KMS-11 (cell line): ENCODE measurements around the gene OAS1.

Experiments used
- H2AFZ ChIP-seq: fragments of 200-600 bp; sonication (generic); 2 replicates; pipeline ENCODE4 v1.6.1; 2016; ENCODE audit warnings: antibody characterized with exemption, mixed run types, low read depth
- H3K27ac ChIP-seq: fragments of 200-600 bp; sonication (generic); 2 replicates; pipeline ENCODE4 v1.6.1; 2016; ENCODE audit warnings: mild to moderate bottlenecking, mixed run types
- H3K27me3 ChIP-seq: fragments of 200-600 bp; sonication (generic); 2 replicates; pipeline ENCODE4 v1.6.1; 2017; ENCODE audit warnings: mild to moderate bottlenecking, low read depth, mixed run types, moderate library complexity; ENCODE audit not compliant: insufficient read depth
- H3K36me3 ChIP-seq: fragments of 200-600 bp; sonication (generic); 2 replicates; pipeline ENCODE4 v1.6.1; 2017; ENCODE audit warnings: mild to moderate bottlenecking, mixed run types; ENCODE audit not compliant: insufficient read depth
- H3K4me1 ChIP-seq: fragments of 200-600 bp; sonication (generic); 2 replicates; pipeline ENCODE4 v1.6.1; 2016; ENCODE audit warnings: mild to moderate bottlenecking, low read depth, mixed run types; ENCODE audit not compliant: poor library complexity, severe bottlenecking
- H3K4me2 ChIP-seq: fragments of 200-600 bp; sonication (generic); 2 replicates; pipeline ENCODE4 v1.7.0; 2016; ENCODE audit warnings: mild to moderate bottlenecking, mixed run types
- H3K4me3 ChIP-seq: fragments of 200-600 bp; sonication (generic); IDR thresholded peaks from 2 replicates; pipeline ENCODE4 v1.6.1; 2017; ENCODE audit warnings: low read depth, low read length, mixed read lengths; ENCODE audit not compliant: insufficient read depth
- H3K79me2 ChIP-seq: fragments of 200-600 bp; sonication (generic); 2 replicates; pipeline ENCODE4 v1.6.1; 2016; ENCODE audit warnings: low read depth, mixed run types; ENCODE audit not compliant: insufficient read depth
- H3K9ac ChIP-seq: fragments of 200-600 bp; sonication (generic); 2 replicates; pipeline ENCODE4 v1.6.1; 2016; ENCODE audit warnings: mild to moderate bottlenecking, mixed run types
- H4K20me1 ChIP-seq: fragments of 200-600 bp; sonication (generic); 2 replicates; pipeline ENCODE4 v1.6.1; 2016; ENCODE audit warnings: mild to moderate bottlenecking, mixed run types; ENCODE audit not compliant: insufficient read depth
- TF ChIP-seq, protein P1 (sequence below): fragments of 200-600 bp; sonication (generic); conservative IDR thresholded peaks from 2 replicates; pipeline ENCODE4 v1.6.1; 2017; ENCODE audit warnings: low read depth, mild to moderate bottlenecking, antibody characterized with exemption, low read length, moderate library complexity, mixed read lengths

OAS1 gene

DNA sequence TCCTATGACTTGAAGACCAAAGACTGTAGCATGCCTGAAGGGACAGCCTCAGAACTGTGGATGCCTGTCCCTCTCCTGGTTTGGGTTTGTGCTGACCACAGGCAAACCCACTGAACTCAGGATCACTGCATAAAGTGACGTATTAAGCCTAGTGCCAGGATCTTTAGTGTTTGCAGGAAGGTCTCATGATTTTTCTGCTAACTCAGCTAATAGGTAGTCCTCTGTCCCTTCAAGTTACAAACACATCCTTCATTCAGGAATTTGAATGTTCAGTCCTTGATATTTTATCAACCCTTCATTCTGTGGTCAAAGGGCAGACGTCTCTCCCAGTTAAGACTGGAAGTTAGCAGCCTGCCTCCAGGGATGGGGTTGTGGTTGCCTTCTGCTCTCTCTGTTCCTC lies 21.2 kb downstream of the OAS1 start:
- Histone ChIP-seq H3K27me3 (no peaks in the 10 kb centered on the region), H4K20me1 (no peaks in the 10 kb centered on the region), H3K27ac (no peak overlapping the region), H3K4me1 (no peaks in the 10 kb centered on the region), H3K4me2 (no peak overlapping the region), H2AFZ (no peak overlapping the region), H3K9ac (no peak overlapping the region), H3K4me3 (no peak overlapping the region), H3K36me3 (no peaks in the 10 kb centered on the region), H3K79me2 (no peaks in the 10 kb centered on the region)
- TF ChIP-seq, protein P1, sequence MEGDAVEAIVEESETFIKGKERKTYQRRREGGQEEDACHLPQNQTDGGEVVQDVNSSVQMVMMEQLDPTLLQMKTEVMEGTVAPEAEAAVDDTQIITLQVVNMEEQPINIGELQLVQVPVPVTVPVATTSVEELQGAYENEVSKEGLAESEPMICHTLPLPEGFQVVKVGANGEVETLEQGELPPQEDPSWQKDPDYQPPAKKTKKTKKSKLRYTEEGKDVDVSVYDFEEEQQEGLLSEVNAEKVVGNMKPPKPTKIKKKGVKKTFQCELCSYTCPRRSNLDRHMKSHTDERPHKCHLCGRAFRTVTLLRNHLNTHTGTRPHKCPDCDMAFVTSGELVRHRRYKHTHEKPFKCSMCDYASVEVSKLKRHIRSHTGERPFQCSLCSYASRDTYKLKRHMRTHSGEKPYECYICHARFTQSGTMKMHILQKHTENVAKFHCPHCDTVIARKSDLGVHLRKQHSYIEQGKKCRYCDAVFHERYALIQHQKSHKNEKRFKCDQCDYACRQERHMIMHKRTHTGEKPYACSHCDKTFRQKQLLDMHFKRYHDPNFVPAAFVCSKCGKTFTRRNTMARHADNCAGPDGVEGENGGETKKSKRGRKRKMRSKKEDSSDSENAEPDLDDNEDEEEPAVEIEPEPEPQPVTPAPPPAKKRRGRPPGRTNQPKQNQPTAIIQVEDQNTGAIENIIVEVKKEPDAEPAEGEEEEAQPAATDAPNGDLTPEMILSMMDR, result no peak

DNA sequence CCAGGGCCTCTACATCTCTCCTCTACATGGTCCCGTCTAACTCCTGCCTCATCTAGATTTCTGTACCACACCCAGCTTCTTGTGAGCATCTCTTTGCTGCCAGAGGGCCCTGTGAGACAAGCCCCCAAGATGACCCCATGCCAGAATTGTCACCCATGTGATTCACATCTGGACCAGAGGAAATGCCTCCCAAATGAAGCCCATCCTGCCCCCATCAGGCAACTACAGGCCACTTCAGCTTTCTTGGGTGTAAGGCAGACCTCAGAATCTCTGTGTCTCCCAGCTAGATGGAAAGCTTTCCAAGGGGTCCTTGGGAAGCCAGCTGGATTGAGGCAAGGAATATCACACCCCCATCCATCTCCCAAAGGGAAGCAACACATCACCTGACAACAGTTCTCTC lies 22.2 kb downstream of the OAS1 start:
- Histone ChIP-seq H4K20me1 (no peaks in the 10 kb centered on the region), H3K9ac (no peak overlapping the region), H3K27me3 (no peaks in the 10 kb centered on the region), H3K4me1 (no peaks in the 10 kb centered on the region), H2AFZ (no peak overlapping the region), H3K36me3 (no peaks in the 10 kb centered on the region), H3K4me2 (no peak overlapping the region), H3K79me2 (no peaks in the 10 kb centered on the region), H3K4me3 (no peak overlapping the region), H3K27ac (no peak overlapping the region)
- TF ChIP-seq, protein P1, result no peak

DNA sequence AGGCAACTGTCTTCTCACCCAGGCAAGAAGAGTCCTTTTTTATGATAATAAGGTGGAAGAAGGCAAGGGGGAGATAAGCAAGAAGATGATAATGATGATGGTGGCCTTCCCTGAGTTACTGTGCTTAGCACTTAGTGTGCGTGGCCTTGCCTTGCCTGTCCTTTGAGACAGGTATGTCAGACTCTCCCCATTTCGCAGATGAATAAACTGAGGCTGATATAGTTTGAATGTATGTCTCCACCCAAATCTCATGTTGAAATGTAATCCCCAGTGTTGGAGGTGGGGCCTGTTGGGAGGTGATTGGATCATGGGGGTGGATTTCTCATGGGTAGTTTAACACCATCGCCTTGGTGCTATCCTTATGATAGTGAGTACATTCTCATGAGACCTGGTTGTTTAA lies 23.0 kb downstream of the OAS1 start:
- Histone ChIP-seq H3K27ac (no peak overlapping the region), H3K4me1 (no peaks in the 10 kb centered on the region), H3K36me3 (no peaks in the 10 kb centered on the region), H3K9ac (no peak overlapping the region), H3K79me2 (no peaks in the 10 kb centered on the region), H3K4me2 (no peak overlapping the region), H3K27me3 (no peaks in the 10 kb centered on the region), H4K20me1 (no peaks in the 10 kb centered on the region), H3K4me3 (no peak overlapping the region), H2AFZ (no peak overlapping the region)
- TF ChIP-seq, protein P1, result no peak

DNA sequence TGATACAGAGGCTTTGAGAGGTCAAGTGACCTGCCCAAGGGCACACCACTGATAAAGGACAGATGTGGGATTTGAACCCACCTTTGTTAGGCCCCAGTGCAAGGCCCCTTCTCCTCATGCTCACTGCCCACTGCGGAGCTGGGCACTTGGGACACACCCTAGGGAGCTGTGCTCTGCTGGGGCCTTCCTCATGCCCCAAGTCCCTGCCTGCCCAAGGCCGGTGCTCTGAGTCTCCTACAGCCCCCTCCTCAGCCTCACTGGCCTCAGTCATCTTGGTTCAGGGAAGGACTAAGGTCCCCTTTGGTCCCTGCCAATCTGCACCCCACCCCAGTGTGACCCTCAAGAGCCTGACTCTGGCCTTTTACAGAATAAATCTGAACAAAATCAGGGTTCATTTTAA lies 23.6 kb downstream of the OAS1 start:
- Histone ChIP-seq H3K9ac (no peak overlapping the region), H3K36me3 (no peaks in the 10 kb centered on the region), H3K79me2 (no peaks in the 10 kb centered on the region), H3K27ac (no peak overlapping the region), H3K27me3 (no peaks in the 10 kb centered on the region), H4K20me1 (no peaks in the 10 kb centered on the region), H3K4me2 (no peak overlapping the region), H3K4me1 (no peaks in the 10 kb centered on the region), H3K4me3 (no peak overlapping the region), H2AFZ (no peak overlapping the region)
- TF ChIP-seq, protein P1, result no peak
